Measurements from ENCODE around the gene MTNR1A. TPM values are rescaled to one million over a fixed set of nuclear protein-coding genes. Genes with fewer than 3 reads are reported as not detected.
A peak's percentile ranks its signal among the peaks of the same experiment; 100 is the strongest.

MTNR1A gene
- total and polyA plus RNA-seq, 9 of the 15 experiments (the other 6 are each of a cell fraction or from before 2014, with no cell fraction given) = 0.09 to 0.12 (median 0.10) TPM; not detected in 5

GRCh38 chr4:186554539-186554913, 841 bp downstream of the MTNR1A start (continued):
- TF ChIP-seq FOXA3 (CRISPR knock-in tag; conservative IDR thresholded peaks at IDR 0.05 in 1 of 2, IDR thresholded peaks at IDR 0.05 in 1 of 2) (peak in 1 of 2 experiments; percentile 56; a peak in 2 of 4 replicates), TARDBP (IDR thresholded peaks at IDR 0.05) (no peak), ZNF174 (CRISPR knock-in tag; IDR thresholded peaks at IDR 0.05) (no peak), ETV5 (CRISPR knock-in tag; IDR thresholded peaks at IDR 0.05; ENCODE audit: low read depth) (no peak), ESRRA (IDR thresholded peaks at IDR 0.05; ENCODE audit: borderline replicate concordance, low read depth) (no peak), NUFIP1 (IDR thresholded peaks at IDR 0.05; ENCODE audit: partially characterized antibody) (no peak), DMBX1 (CRISPR knock-in tag; IDR thresholded peaks at IDR 0.05; ENCODE audit: borderline replicate concordance) (no peak), SMARCA4 (IDR thresholded peaks at IDR 0.05) (no peak), POLR3A (IDR thresholded peaks at IDR 0.05; ENCODE audit: borderline replicate concordance, extremely low read depth, insufficient read depth, insufficient read length) (no peak), PTBP1 (IDR thresholded peaks at IDR 0.05; ENCODE audit: low read depth, low read length) (no peak), ZNF785 (CRISPR knock-in tag; IDR thresholded peaks at IDR 0.05) (no peak), CREM (IDR thresholded peaks at IDR 0.05; ENCODE audit: low read depth) (0 out of 2 replicates have a peak, but pooled peaks have one; percentile 25), CTCF (IDR thresholded peaks at IDR 0.05 in 2 of 3, conservative IDR thresholded peaks at IDR 0.05 in 1 of 3; ENCODE audit: insufficient read depth in 2 of 3, low read depth in 1 of 3, low read length in 3 of 3) (peak in 2 of 3 experiments; percentile 46 to 49; a peak in 5 of 6 replicates), ARID3A (IDR thresholded peaks at IDR 0.05; ENCODE audit: borderline replicate concordance, low read depth, low read length) (no peak), GABPA (tag; conservative IDR thresholded peaks at IDR 0.05; ENCODE audit: low read depth) (0 out of 2 replicates have a peak, but pooled peaks have one; percentile 15), PRPF4 (IDR thresholded peaks at IDR 0.05; ENCODE audit: insufficient read depth, low read depth, low read length, poor library complexity, severe bottlenecking) (no peak)
